K562 (cell line): Measurements from ENCODE around the gene CCDC159. TPM values are rescaled to one million over a fixed set of nuclear protein-coding genes. Genes with fewer than 3 reads are reported as not detected.

ENCODE experiments used
- CBX8 ChIP-seq: fragments of 200-600 bp; sonication (generic); IDR thresholded peaks from 2 replicates; pipeline ENCODE4 v1.6.1; 2012; ENCODE audit warnings: borderline replicate concordance, mixed run types, low read depth, mild to moderate bottlenecking, moderate library complexity, mixed read lengths, low read length, control low read depth, inconsistent platforms; ENCODE audit not compliant: poor library complexity, severe bottlenecking; ENCODE audit errors: extremely low read depth
- CHD2 ChIP-seq: IDR thresholded peaks from 2 replicates; pipeline ENCODE4 v1.6.1; 2011; ENCODE audit warnings: low read depth, low read length
- CTBP1 ChIP-seq: fragments of 450-650 bp; IDR thresholded peaks from 2 replicates; pipeline ENCODE4 v1.6.1; 2016; ENCODE audit warnings: borderline replicate concordance
- DACH1 ChIP-seq: fragments of 450-650 bp; IDR thresholded peaks from 2 replicates; pipeline ENCODE4 v1.6.1; 2018; ENCODE audit not compliant: partially characterized antibody
- ELF4 ChIP-seq: fragments of 450-650 bp; formaldehyde crosslinking; IDR thresholded peaks from 2 replicates; pipeline ENCODE4 v1.4.0; 2022; ENCODE audit warnings: missing genetic modification characterization
- ERF ChIP-seq: fragments of 450-650 bp; formaldehyde crosslinking; IDR thresholded peaks from 2 replicates; pipeline ENCODE4 v1.4.0; 2020; ENCODE audit warnings: mild to moderate bottlenecking, mixed read lengths
- GTF2F1 ChIP-seq: IDR thresholded peaks from 2 replicates; pipeline ENCODE4 v1.6.1; 2011; ENCODE audit warnings: low read depth, low read length, improper control_type of control experiment
- NCOA2 ChIP-seq, 2 experiments: fragments of 450-650 bp; IDR thresholded peaks; 2 replicates each; pipeline ENCODE4 v1.6.1; 2018; ENCODE audit warnings: mild to moderate bottlenecking in 2 of 2, moderate library complexity in 1 of 2; ENCODE audit not compliant: partially characterized antibody in 2 of 2
- POLR2AphosphoS5 ChIP-seq: IDR thresholded peaks from 2 replicates; pipeline ENCODE4 v1.6.1; 2011; ENCODE audit warnings: mild to moderate bottlenecking, low read depth, low read length, moderate library complexity; ENCODE audit not compliant: control insufficient read depth, insufficient read depth
- POLR2G ChIP-seq: fragments of 200-400 bp; formaldehyde crosslinking; IDR thresholded peaks from 2 replicates; pipeline ENCODE4 v1.6.1; 2017; ENCODE audit warnings: low read depth, mild to moderate bottlenecking, antibody characterized with exemption, low read length, moderate library complexity
- POLR3G ChIP-seq: IDR thresholded peaks from 2 replicates; pipeline ENCODE4 v1.6.1; 2011; ENCODE audit not compliant: insufficient read length, insufficient replicate concordance; ENCODE audit errors: extremely low read depth
- RFX1 ChIP-seq: fragments of 450-650 bp; IDR thresholded peaks from 2 replicates; pipeline ENCODE4 v1.6.1; 2016; ENCODE audit warnings: mild to moderate bottlenecking, moderate library complexity
- SIRT6 ChIP-seq: IDR thresholded peaks from one replicate; pipeline ENCODE4 v1.6.1; 2012; ENCODE audit warnings: low read depth, mild to moderate bottlenecking, control low read depth, inconsistent platforms, low read length, moderate library complexity
- ZNF143 ChIP-seq: sonication (generic); formaldehyde crosslinking; IDR thresholded peaks from 2 replicates; pipeline ENCODE4 v1.9.0; 2022; ENCODE audit warnings: mild to moderate bottlenecking, missing genetic modification reagents
- ZNF696 ChIP-seq: fragments of 250-450 bp; sonication (Bioruptor Pico); conservative IDR thresholded peaks from 2 replicates; pipeline ENCODE4 v1.4.0; 2020; ENCODE audit warnings: mild to moderate bottlenecking, moderate library complexity
- ZNF717 ChIP-seq: fragments of 250-450 bp; sonication (Bioruptor Pico); IDR thresholded peaks from 2 replicates; pipeline ENCODE4 v1.5.0; 2021
- ZNF766 ChIP-seq: fragments of 200-800 bp; sonication (Bioruptor generic); conservative IDR thresholded peaks from 2 replicates; pipeline ENCODE4 v1.6.1; 2016; ENCODE audit warnings: missing genetic modification characterization, missing compliant biosample characterization
- ZNF785 ChIP-seq: fragments of 250-450 bp; sonication (Bioruptor Pico); IDR thresholded peaks from 2 replicates; pipeline ENCODE4 v1.4.0; 2020; ENCODE audit warnings: mild to moderate bottlenecking
- polyA plus RNA-seq, 8 experiments: library from polyadenylated mRNA; depleted of rRNA in 4 of 8; stranded (reverse) in 5 of 8; unstranded in 3 of 8; fragments of >200 nt; fragmentation: Nextera tagmentation in 2 of 8; fragmentation: Illumina TruSeq in 1 of 8; extraction: Ambion mirVana in 2 of 8; extraction: Trizol in 1 of 8; gene quantifications; 2 replicates each; pipeline versions ENCODE4 v1.2.1 to v1.2.3, GENCODE V29; 2011 to 2014; ENCODE audit warnings: inconsistent platforms in 1 of 8, missing spikeins in 1 of 8
- total RNA-seq, 7 experiments: library from RNA; depleted of rRNA in 6 of 7; stranded (reverse); fragments of >200 nt in 6 of 7; fragmentation: Illumina TruSeq in 2 of 7; extraction: Trizol in 2 of 7; gene quantifications; 2 replicates each; pipeline versions ENCODE4 v1.2.1 to v1.2.3, GENCODE V29; 2011 to 2021; ENCODE audit warnings: low replicate concordance in 1 of 7
- TF ChIP-seq, protein P1 (sequence below): fragments of 200-800 bp; sonication (Bioruptor generic); IDR thresholded peaks from 2 replicates; pipeline ENCODE4 v1.6.1; 2017; ENCODE audit warnings: missing genetic modification characterization, missing compliant biosample characterization
- TF ChIP-seq, protein P2 (sequence below): fragments of 250-450 bp; sonication (Bioruptor Pico); IDR thresholded peaks from 2 replicates; pipeline ENCODE4 v1.9.0; 2021; ENCODE audit warnings: mild to moderate bottlenecking, inconsistent platforms
- TF ChIP-seq, protein P3 (sequence below): fragments of 450-650 bp; IDR thresholded peaks from 2 replicates; pipeline ENCODE4 v1.6.1; 2017; ENCODE audit warnings: antibody characterized with exemption

The CCDC159 gene
- total and polyA plus RNA-seq, 9 of the 15 experiments (the other 6 are each of a cell fraction or from before 2014, with no cell fraction given) = 0.68 to 10.1 (median 4.7) TPM

DNA sequence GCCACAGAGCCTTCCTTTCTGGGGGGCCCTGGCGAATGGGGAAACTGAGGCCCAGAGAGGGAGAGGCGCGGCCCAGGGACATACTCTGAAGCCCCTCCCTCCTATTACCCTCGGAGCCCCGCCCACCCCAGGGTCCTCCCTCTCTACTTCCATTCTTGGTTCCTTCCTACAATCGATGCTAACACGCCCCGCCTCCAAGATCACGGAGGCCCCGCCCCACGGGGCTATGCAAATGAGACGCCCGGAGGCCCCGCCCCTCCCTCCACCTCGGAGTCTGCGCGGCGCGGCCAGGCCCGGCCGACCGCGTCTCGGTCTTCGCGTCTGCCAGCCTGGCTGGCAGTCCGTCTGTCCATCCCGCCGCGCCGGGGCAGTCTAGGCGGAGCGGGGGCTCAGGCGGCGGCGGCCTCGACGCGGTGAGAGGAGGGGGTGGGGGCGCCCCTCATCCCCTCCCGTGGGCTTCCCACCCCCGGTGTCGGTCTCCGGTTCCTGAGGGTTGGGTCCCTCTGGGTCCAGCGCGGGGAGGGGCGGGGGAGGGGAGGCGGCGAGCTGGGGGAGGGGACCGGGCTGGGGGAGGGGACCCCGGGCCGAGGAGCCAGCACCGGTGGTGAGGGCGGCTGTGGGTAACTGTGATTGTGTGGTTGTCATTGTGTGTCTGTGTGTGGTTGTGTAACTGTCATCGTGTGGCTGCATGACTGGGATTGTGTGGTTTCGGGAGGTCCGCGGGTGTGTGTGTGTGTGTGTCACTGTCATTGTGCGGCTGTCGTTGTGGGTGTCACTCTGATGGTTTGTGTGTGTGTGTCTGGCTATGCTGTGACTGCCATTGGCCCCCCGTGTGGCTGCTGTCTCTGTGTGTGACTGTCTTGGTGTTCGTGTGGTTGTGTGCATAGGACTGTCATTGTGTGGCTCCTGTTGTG is 9.1 kb downstream of the CCDC159 start, which contains the start of gene PLPPR2 (continued):
- TF ChIP-seq ERF (CRISPR knock-in tag) = no peak
- TF ChIP-seq POLR2G = peak; percentile 88
- no peak for TF ChIP-seq CHD2
- TF ChIP-seq SIRT6 = no peak
- no peak for TF ChIP-seq CTBP1
- TF ChIP-seq ZNF717 (CRISPR knock-in tag) = no peak
- TF ChIP-seq ZNF785 = no peak
- TF ChIP-seq, protein P1, sequence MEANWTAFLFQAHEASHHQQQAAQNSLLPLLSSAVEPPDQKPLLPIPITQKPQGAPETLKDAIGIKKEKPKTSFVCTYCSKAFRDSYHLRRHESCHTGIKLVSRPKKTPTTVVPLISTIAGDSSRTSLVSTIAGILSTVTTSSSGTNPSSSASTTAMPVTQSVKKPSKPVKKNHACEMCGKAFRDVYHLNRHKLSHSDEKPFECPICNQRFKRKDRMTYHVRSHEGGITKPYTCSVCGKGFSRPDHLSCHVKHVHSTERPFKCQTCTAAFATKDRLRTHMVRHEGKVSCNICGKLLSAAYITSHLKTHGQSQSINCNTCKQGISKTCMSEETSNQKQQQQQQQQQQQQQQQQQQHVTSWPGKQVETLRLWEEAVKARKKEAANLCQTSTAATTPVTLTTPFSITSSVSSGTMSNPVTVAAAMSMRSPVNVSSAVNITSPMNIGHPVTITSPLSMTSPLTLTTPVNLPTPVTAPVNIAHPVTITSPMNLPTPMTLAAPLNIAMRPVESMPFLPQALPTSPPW (CRISPR knock-in tag) = peak; percentile 78
- no peak for TF ChIP-seq CBX8
- TF ChIP-seq ELF4 (CRISPR knock-in tag) = 0 out of 2 replicates have a peak, but pooled peaks have one; percentile 65
- TF ChIP-seq, protein P2, sequence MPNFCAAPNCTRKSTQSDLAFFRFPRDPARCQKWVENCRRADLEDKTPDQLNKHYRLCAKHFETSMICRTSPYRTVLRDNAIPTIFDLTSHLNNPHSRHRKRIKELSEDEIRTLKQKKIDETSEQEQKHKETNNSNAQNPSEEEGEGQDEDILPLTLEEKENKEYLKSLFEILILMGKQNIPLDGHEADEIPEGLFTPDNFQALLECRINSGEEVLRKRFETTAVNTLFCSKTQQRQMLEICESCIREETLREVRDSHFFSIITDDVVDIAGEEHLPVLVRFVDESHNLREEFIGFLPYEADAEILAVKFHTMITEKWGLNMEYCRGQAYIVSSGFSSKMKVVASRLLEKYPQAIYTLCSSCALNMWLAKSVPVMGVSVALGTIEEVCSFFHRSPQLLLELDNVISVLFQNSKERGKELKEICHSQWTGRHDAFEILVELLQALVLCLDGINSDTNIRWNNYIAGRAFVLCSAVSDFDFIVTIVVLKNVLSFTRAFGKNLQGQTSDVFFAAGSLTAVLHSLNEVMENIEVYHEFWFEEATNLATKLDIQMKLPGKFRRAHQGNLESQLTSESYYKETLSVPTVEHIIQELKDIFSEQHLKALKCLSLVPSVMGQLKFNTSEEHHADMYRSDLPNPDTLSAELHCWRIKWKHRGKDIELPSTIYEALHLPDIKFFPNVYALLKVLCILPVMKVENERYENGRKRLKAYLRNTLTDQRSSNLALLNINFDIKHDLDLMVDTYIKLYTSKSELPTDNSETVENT (CRISPR knock-in tag) = no peak
- TF ChIP-seq GTF2F1 = no peak
- TF ChIP-seq, protein P3, sequence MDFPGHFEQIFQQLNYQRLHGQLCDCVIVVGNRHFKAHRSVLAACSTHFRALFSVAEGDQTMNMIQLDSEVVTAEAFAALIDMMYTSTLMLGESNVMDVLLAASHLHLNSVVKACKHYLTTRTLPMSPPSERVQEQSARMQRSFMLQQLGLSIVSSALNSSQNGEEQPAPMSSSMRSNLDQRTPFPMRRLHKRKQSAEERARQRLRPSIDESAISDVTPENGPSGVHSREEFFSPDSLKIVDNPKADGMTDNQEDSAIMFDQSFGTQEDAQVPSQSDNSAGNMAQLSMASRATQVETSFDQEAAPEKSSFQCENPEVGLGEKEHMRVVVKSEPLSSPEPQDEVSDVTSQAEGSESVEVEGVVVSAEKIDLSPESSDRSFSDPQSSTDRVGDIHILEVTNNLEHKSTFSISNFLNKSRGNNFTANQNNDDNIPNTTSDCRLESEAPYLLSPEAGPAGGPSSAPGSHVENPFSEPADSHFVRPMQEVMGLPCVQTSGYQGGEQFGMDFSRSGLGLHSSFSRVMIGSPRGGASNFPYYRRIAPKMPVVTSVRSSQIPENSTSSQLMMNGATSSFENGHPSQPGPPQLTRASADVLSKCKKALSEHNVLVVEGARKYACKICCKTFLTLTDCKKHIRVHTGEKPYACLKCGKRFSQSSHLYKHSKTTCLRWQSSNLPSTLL = no peak; the same call in 1 of the 2 replicates
- TF ChIP-seq RFX1 = no peak
- TF ChIP-seq ZNF143 (CRISPR knock-in tag) = no peak
- no peak for TF ChIP-seq POLR3G
- TF ChIP-seq ZNF766 (CRISPR knock-in tag) = no peak
- no peak for TF ChIP-seq ZNF696 (CRISPR knock-in tag)
- no peak for TF ChIP-seq NCOA2 (IDR thresholded peaks at IDR 0.05; ENCODE audit: partially characterized antibody in 2 of 2)
- no peak for TF ChIP-seq DACH1
- no peak for TF ChIP-seq POLR2AphosphoS5
